ENCODE measurements around the gene HSP90AB1. TPM values are rescaled to one million over a fixed set of nuclear protein-coding genes. Genes with fewer than 3 reads are reported as not detected.

Gene HSP90AB1
- total RNA-seq, 1 experiment from 2014 or later: 1,986 TPM

DNA sequence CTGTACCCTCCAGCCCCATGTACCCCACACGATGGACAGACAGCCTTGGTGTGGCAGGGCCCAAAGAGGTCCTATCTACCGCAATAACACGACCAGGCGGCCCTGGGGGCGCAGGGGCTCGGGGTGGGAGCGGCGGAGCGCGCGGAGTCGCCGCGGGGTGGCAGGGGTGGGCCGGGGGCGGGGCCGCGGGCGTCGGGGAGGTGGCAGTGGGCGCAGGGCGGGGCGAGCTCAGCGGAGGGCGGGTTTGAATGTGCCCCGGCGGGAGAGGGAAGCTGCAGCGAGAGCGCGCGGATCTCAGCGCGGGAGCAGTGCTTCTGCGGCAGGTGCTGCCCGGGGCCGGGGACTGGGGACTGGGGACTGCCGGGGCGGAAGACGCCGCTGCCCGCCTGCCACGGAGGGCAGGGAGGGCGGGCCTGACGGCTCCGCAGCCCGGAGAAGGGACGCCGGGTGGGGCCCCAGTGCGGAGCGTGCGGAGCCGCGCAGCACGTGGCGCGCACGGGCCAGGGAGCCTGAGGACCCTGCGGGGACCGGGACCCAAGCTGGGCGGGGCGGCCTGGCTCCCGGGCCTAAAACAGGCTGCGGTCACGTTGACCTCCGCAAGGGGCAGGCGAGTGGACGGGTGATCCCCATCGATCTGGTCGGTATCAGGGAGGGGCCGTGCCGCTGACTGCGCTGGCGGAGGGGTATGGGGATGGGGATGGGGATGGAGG, 23.4 kb upstream of the HSP90AB1 start, which contains the start of gene SLC29A1:
TSS of gene SLC29A1 (plus strand) at position 277 of the 710 bp plus-strand sequence. CDS start 3,719 bp downstream, outside the sequence.
- no CpG with 5 or more reads among the region's 73 CpGs for WGBS (ENCODE audit: extremely low coverage, insufficient read length, low lambda C conversion rate)
- no peak within 1 kb of the TSS for H4K8ac ChIP-seq (replicated peaks; ENCODE audit: insufficient read length, low read depth, low read length)
- no peak within 1 kb of the TSS for H3K23ac ChIP-seq (ENCODE audit: insufficient read length, low read depth, low read length)
- peak; percentile 84 for DNase-seq
- H3K36me3 Mint-ChIP-seq (ENCODE audit: insufficient read depth in 1 of 3, low read depth in 3 of 3): peaks cover 8 to 13% (median 9%) of the 10 kb centered on the region in 3 experiments; a peak in 5 of 7 replicates
- H3K79me1 ChIP-seq (ENCODE audit: insufficient read depth, low read depth, low read length, poor library complexity, severe bottlenecking): peaks cover 17% of the 10 kb centered on the region
- no peak within 1 kb of the TSS for H2BK20ac ChIP-seq (ENCODE audit: low read depth, low read length, poor library complexity, severe bottlenecking)
- no peak within 1 kb of the TSS for H3K27ac ChIP-seq (ENCODE audit: insufficient read length, low read depth, low read length)
- H3K9me3 Mint-ChIP-seq: no peaks in the 10 kb centered on the region; a peak in 1 of 5 replicates
- H2BK15ac ChIP-seq (ENCODE audit: low read depth, low read length): no peak within 1 kb of the TSS
- no peaks in the 10 kb centered on the region for H3K27me3 ChIP-seq (ENCODE audit: insufficient read depth, low read length)
- H2AK5ac ChIP-seq (ENCODE audit: insufficient read length, low read length): no peak within 1 kb of the TSS
- H2AFZ ChIP-seq (ENCODE audit: low read length): no peak within 1 kb of the TSS
- no peak within 1 kb of the TSS for H4K91ac ChIP-seq (ENCODE audit: insufficient read length, low read depth, low read length)
- peaks cover 17% of the 10 kb centered on the region; the same call in 1 of the 2 replicates for H3K79me2 ChIP-seq (ENCODE audit: insufficient read depth, low read length)
- H3K14ac ChIP-seq (ENCODE audit: insufficient read depth, low read length): peak within 1 kb of the TSS; percentile 0; the same call in 1 of the 2 replicates
- peak within 1 kb of the TSS; percentile 35 to 93 (median 93); a peak in 5 of 7 replicates for H3K27ac Mint-ChIP-seq
- peak within 1 kb of the TSS; percentile 21 for H3K9ac ChIP-seq (ENCODE audit: extremely low read depth, insufficient read length, low read length)
- H3K4me1 Mint-ChIP-seq: peaks cover 55 to 63% of the 10 kb centered on the region in 2 experiments
- H4K5ac ChIP-seq (ENCODE audit: insufficient read length, low read depth, low read length): no peak within 1 kb of the TSS
- no peak within 1 kb of the TSS for H3K56ac ChIP-seq (ENCODE audit: insufficient read length, low read depth, low read length)
- peaks cover 20% of the 10 kb centered on the region for H3K23me2 ChIP-seq (ENCODE audit: insufficient read length, low read depth, low read length, poor library complexity, severe bottlenecking)
- no peak within 1 kb of the TSS for H2BK5ac ChIP-seq (ENCODE audit: insufficient read length, low read length)
- H3K4me3 Mint-ChIP-seq: peak within 1 kb of the TSS; percentile 85 to 96
- no peak within 1 kb of the TSS for H2BK12ac ChIP-seq (ENCODE audit: insufficient read length, low read depth, low read length)
- TF ChIP-seq, protein P1, sequence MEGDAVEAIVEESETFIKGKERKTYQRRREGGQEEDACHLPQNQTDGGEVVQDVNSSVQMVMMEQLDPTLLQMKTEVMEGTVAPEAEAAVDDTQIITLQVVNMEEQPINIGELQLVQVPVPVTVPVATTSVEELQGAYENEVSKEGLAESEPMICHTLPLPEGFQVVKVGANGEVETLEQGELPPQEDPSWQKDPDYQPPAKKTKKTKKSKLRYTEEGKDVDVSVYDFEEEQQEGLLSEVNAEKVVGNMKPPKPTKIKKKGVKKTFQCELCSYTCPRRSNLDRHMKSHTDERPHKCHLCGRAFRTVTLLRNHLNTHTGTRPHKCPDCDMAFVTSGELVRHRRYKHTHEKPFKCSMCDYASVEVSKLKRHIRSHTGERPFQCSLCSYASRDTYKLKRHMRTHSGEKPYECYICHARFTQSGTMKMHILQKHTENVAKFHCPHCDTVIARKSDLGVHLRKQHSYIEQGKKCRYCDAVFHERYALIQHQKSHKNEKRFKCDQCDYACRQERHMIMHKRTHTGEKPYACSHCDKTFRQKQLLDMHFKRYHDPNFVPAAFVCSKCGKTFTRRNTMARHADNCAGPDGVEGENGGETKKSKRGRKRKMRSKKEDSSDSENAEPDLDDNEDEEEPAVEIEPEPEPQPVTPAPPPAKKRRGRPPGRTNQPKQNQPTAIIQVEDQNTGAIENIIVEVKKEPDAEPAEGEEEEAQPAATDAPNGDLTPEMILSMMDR (conservative IDR thresholded peaks at IDR 0.05): peak; percentile 58
- no peak within 1 kb of the TSS for H3K18ac ChIP-seq (ENCODE audit: insufficient read length, low read depth, low read length)
- H3K4me2 ChIP-seq (ENCODE audit: insufficient read depth, insufficient read length, low read length): peak within 1 kb of the TSS; percentile 60
- H4K20me1 ChIP-seq (ENCODE audit: control insufficient read depth, insufficient read depth, insufficient read length): peaks cover 2% of the 10 kb centered on the region
- H3K27me3 Mint-ChIP-seq (ENCODE audit: low read depth): peaks cover 1% of the 10 kb centered on the region; the same call in 1 of the 2 replicates
- no peak within 1 kb of the TSS for H3K4ac ChIP-seq (ENCODE audit: low read depth, low read length)
- no peak within 1 kb of the TSS for H3T11ph ChIP-seq (ENCODE audit: low read length)
- peaks cover 16% of the 10 kb centered on the region; the same call in 1 of the 2 replicates for H3K4me1 ChIP-seq (ENCODE audit: insufficient read depth, low read length)
- H3K9me3 ChIP-seq (ENCODE audit: control insufficient read depth, low read depth, low read length): no peaks in the 10 kb centered on the region
- H2BK120ac ChIP-seq (ENCODE audit: low read depth, low read length, poor library complexity, severe bottlenecking): no peak within 1 kb of the TSS
